ENCODE data around the gene GALNT18. TPM values are rescaled to one million over a fixed set of nuclear protein-coding genes. Genes with fewer than 3 reads are reported as not detected.

Gene GALNT18
- total RNA-seq, 1 experiment from 2014 or later: 14.1 TPM

DNA sequence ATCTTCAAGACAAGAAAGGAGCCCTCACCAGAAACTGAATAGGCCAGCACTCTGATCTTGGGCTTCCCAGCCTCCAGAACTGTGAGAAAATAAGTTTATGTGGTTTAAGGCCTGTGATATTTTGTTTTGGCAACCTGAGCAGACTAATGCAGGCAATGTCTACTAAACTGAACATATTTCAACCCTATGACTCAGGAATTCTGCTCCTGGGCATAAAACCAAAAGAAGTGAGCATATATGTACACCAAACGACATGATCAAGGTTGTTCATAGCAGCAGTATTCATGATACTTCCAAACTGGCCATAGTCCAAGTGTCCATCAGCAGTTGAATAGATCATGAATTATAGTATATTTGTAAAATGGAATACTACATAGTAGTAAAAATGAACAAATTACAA lies 297.7 kb downstream of the GALNT18 start:
- BruUV-seq (replicated peaks): no TSS peak
- Mint-ChIP-seq H3K36me3 (ENCODE audit: insufficient read depth, unreplicated experiment) (peaks cover 21% of the 10 kb centered on the region), H3K4me3 (ENCODE audit: unreplicated experiment) (no peak overlapping the region), H3K27me3 (ENCODE audit: insufficient read depth, unreplicated experiment) (no peaks in the 10 kb centered on the region), H3K4me1 (ENCODE audit: insufficient read depth, unreplicated experiment) (peaks cover 8% of the 10 kb centered on the region), H3K27ac (ENCODE audit: low read depth, unreplicated experiment) (peak overlapping the region; percentile 63), H3K9me3 (ENCODE audit: unreplicated experiment) (no peaks in the 10 kb centered on the region)
- CTCF ChIA-PET: interaction anchor here (0.7 kb wide), 1 partner anchor 11 kb away, joined by 3 read pairs; no protein-coding TSS in a partner anchor
- DNase-seq (ENCODE audit: unreplicated experiment): peak; percentile 46
- POLR2A ChIA-PET: interaction anchor here (0.7 kb wide), 1 partner anchor 393 kb away, joined by 3 read pairs; no protein-coding TSS in a partner anchor
- intact Hi-C loops (cut with micrococcal nuclease): no loop called here
- TF ChIP-seq, protein P1, sequence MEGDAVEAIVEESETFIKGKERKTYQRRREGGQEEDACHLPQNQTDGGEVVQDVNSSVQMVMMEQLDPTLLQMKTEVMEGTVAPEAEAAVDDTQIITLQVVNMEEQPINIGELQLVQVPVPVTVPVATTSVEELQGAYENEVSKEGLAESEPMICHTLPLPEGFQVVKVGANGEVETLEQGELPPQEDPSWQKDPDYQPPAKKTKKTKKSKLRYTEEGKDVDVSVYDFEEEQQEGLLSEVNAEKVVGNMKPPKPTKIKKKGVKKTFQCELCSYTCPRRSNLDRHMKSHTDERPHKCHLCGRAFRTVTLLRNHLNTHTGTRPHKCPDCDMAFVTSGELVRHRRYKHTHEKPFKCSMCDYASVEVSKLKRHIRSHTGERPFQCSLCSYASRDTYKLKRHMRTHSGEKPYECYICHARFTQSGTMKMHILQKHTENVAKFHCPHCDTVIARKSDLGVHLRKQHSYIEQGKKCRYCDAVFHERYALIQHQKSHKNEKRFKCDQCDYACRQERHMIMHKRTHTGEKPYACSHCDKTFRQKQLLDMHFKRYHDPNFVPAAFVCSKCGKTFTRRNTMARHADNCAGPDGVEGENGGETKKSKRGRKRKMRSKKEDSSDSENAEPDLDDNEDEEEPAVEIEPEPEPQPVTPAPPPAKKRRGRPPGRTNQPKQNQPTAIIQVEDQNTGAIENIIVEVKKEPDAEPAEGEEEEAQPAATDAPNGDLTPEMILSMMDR (IDR thresholded peaks at IDR 0.05; ENCODE audit: unreplicated experiment): no peak

DNA sequence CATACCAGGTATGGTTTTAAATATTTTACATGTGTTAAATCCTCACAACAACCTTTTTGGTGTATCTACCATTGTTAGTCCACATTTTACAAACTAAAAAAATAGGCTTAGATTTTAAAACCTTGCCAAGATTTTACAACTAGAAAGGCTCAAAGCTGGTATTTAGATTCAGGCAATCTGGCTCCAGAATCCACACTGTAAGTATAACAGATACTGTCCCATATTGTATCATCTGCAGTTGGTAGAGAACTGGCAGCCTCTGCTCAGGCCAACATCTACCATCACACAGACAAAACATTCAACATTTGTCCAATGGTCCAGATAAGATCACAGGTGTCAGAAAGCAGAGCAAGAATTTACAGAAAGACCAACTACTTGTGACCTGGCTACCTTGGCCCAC lies 299.7 kb downstream of the GALNT18 start:
- ChIA-PET CTCF (interaction anchor here (0.6 kb wide), 1 partner anchor 294 kb away, joined by 4 read pairs; no protein-coding TSS in a partner anchor), POLR2A (no interaction called here)
- intact Hi-C loops (cut with micrococcal nuclease): no loop called here
- TF ChIP-seq, protein P1 (IDR thresholded peaks at IDR 0.05; ENCODE audit: unreplicated experiment): no peak
- peaks cover 8% of the 10 kb centered on the region for H3K4me1 Mint-ChIP-seq (ENCODE audit: insufficient read depth, unreplicated experiment)
- DNase-seq (ENCODE audit: unreplicated experiment): no peak
- H3K27me3 Mint-ChIP-seq (ENCODE audit: insufficient read depth, unreplicated experiment): no peaks in the 10 kb centered on the region
- H3K4me3 Mint-ChIP-seq (ENCODE audit: unreplicated experiment): no peak overlapping the region
- no TSS peak for BruUV-seq (replicated peaks)
- peaks cover 21% of the 10 kb centered on the region for H3K36me3 Mint-ChIP-seq (ENCODE audit: insufficient read depth, unreplicated experiment)
- H3K27ac Mint-ChIP-seq (ENCODE audit: low read depth, unreplicated experiment): no peak overlapping the region
- H3K9me3 Mint-ChIP-seq (ENCODE audit: unreplicated experiment): no peaks in the 10 kb centered on the region

DNA sequence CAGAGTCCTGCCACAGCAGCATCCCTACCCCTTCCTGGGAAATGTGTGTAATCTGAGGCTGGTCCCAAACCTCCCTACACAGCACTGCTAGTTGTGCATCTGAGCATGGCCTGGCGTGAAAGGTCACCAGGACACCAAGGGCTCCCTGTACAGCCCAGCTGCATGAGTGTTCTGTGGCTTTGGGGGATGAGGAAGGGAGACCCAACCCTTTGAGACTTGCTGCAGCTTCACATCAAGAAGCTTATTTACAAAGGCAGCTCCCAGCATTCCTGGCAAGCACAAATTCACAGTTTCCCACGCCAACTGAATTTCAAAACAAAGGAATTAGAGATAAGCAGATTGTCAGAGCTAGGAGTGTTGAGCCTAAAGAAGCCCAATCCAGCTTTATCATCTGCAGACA lies 301.0 kb downstream of the GALNT18 start:
- no peaks in the 10 kb centered on the region for H3K27me3 Mint-ChIP-seq (ENCODE audit: insufficient read depth, unreplicated experiment)
- intact Hi-C loops (cut with micrococcal nuclease): no loop called here
- no peaks in the 10 kb centered on the region for H3K9me3 Mint-ChIP-seq (ENCODE audit: unreplicated experiment)
- ChIA-PET CTCF (no interaction called here), POLR2A (no interaction called here)
- H3K4me1 Mint-ChIP-seq (ENCODE audit: insufficient read depth, unreplicated experiment): peaks cover 8% of the 10 kb centered on the region
- no peak for DNase-seq (ENCODE audit: unreplicated experiment)
- H3K36me3 Mint-ChIP-seq (ENCODE audit: insufficient read depth, unreplicated experiment): peaks cover 19% of the 10 kb centered on the region
- TF ChIP-seq, protein P1 (IDR thresholded peaks at IDR 0.05; ENCODE audit: unreplicated experiment): no peak
- H3K4me3 Mint-ChIP-seq (ENCODE audit: unreplicated experiment): no peak overlapping the region
- BruUV-seq (replicated peaks): no TSS peak
- H3K27ac Mint-ChIP-seq (ENCODE audit: low read depth, unreplicated experiment): no peak overlapping the region

DNA sequence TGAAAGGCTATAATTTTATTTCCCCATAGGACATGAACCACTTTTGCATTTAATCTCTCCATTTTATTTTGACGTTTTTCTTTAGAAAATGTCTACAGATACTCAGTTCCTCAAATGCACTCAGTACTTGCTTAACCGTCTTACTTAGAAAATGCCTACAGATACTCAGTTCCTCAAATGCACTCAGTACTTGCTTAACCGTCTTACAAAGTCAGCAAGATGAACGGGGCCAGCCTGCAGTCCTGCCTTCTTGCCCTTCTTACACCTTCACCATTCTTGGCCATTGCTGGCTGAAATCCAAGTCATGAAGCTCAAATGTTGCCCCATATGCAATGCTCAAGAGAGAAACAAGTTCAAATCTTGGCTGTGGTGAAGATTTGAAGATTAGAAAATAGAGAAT lies 302.8 kb downstream of the GALNT18 start:
- CTCF ChIA-PET: no interaction called here

More for the DNA sequence above, 302.8 kb downstream of the GALNT18 start:
- H3K27me3 Mint-ChIP-seq (ENCODE audit: insufficient read depth, unreplicated experiment): no peaks in the 10 kb centered on the region
- no peaks in the 10 kb centered on the region for H3K9me3 Mint-ChIP-seq (ENCODE audit: unreplicated experiment)
- TF ChIP-seq, protein P1 (IDR thresholded peaks at IDR 0.05; ENCODE audit: unreplicated experiment): no peak
- no TSS peak for BruUV-seq (replicated peaks)
- POLR2A ChIA-PET: interaction anchor here (0.7 kb wide), 1 partner anchor 1408 kb away, joined by 3 read pairs; no protein-coding TSS in a partner anchor
- peaks cover 5% of the 10 kb centered on the region for H3K4me1 Mint-ChIP-seq (ENCODE audit: insufficient read depth, unreplicated experiment)
- H3K4me3 Mint-ChIP-seq (ENCODE audit: unreplicated experiment): no peak overlapping the region
- H3K36me3 Mint-ChIP-seq (ENCODE audit: insufficient read depth, unreplicated experiment): peaks cover 5% of the 10 kb centered on the region
- intact Hi-C loops (cut with micrococcal nuclease): no loop called here
- no peak for DNase-seq (ENCODE audit: unreplicated experiment)
- no peak overlapping the region for H3K27ac Mint-ChIP-seq (ENCODE audit: low read depth, unreplicated experiment)

All from MCF 10A (cell line).